NT2/D1 (cell line): Measurements from ENCODE around the gene SREBF1.

Experiments used
- DNase-seq: peaks from one replicate; pipeline ENCODE4 v3.0.0-alpha.2; 2011; ENCODE audit warnings: low read depth, low spot score
- H3K27me3 ChIP-seq: 2 replicates; pipeline ENCODE4 v1.6.0; 2011; ENCODE audit warnings: mild to moderate bottlenecking; ENCODE audit not compliant: insufficient read length, insufficient read depth
- H3K36me3 ChIP-seq: 2 replicates; pipeline ENCODE4 v1.6.1; 2011; ENCODE audit warnings: mild to moderate bottlenecking, low read length, mixed read lengths; ENCODE audit not compliant: insufficient read depth, insufficient read length
- H3K4me1 ChIP-seq: 2 replicates; pipeline ENCODE4 v1.5.1; 2011; ENCODE audit not compliant: insufficient read depth, insufficient read length
- H3K4me3 ChIP-seq: 2 replicates; pipeline ENCODE4 v1.5.1; 2011; ENCODE audit warnings: low read depth; ENCODE audit not compliant: insufficient read length
- H3K9ac ChIP-seq: 2 replicates; pipeline ENCODE4 v1.6.0; 2011; ENCODE audit warnings: low read depth; ENCODE audit not compliant: insufficient read length
- H3K9me3 ChIP-seq: 2 replicates; pipeline ENCODE4 v1.5.1; 2011; ENCODE audit warnings: mild to moderate bottlenecking, low read length; ENCODE audit not compliant: insufficient read depth
- SUZ12 ChIP-seq: IDR thresholded peaks from 2 replicates; pipeline ENCODE4 v1.6.1; 2011; ENCODE audit not compliant: insufficient read length, insufficient read depth; ENCODE audit errors: extremely low read depth
- YY1 ChIP-seq: IDR thresholded peaks from 2 replicates; pipeline ENCODE4 v1.6.1; 2011; ENCODE audit not compliant: insufficient read length, insufficient read depth
- ZNF274 ChIP-seq: IDR thresholded peaks from 2 replicates; pipeline ENCODE4 v1.6.1; 2011; ENCODE audit warnings: mild to moderate bottlenecking, low read depth, low read length

The SREBF1 gene

GRCh38 chr17:17765359-17766076 lies 71.3 kb downstream of the SREBF1 start:
- Histone ChIP-seq H3K27me3 (no peaks in the 10 kb centered on the region), H3K4me3 (no peak overlapping the region), H3K9me3 (no peaks in the 10 kb centered on the region), H3K9ac (no peak overlapping the region), H3K4me1 (peaks cover 13% of the 10 kb centered on the region), H3K36me3 (peaks cover 5% of the 10 kb centered on the region)
- TF ChIP-seq YY1, result no peak
- no peak for TF ChIP-seq ZNF274
- no peak for TF ChIP-seq SUZ12
- no peak for DNase-seq

DNA sequence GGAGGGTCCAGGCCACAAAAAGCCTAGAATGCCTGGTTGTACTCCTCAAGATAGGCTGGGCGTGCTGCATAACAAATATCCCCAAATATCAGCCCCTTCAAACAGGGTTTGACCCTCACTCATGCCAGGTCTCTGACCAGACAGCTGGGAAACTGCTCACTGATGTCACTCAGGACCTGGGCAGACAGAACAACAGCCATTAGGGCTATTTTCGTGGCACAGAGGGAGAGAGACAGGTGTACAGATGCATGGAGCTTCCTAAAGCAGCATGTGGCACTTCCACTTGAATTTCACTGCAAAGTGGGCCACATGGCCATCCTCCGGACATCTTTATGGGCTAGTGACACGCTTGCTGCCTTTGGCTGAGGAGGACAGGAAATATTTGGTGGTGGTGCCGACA lies 73.1 kb downstream of the SREBF1 start:
- H3K4me3 ChIP-seq, result no peak overlapping the region
- no peak overlapping the region for H3K9ac ChIP-seq
- no peak for DNase-seq
- H3K4me1 ChIP-seq, result peaks cover 4% of the 10 kb centered on the region
- H3K36me3 ChIP-seq, result peaks cover 5% of the 10 kb centered on the region
- no peaks in the 10 kb centered on the region for H3K27me3 ChIP-seq
- no peaks in the 10 kb centered on the region for H3K9me3 ChIP-seq
- no peak for TF ChIP-seq YY1
- TF ChIP-seq SUZ12, result no peak
- no peak for TF ChIP-seq ZNF274

DNA sequence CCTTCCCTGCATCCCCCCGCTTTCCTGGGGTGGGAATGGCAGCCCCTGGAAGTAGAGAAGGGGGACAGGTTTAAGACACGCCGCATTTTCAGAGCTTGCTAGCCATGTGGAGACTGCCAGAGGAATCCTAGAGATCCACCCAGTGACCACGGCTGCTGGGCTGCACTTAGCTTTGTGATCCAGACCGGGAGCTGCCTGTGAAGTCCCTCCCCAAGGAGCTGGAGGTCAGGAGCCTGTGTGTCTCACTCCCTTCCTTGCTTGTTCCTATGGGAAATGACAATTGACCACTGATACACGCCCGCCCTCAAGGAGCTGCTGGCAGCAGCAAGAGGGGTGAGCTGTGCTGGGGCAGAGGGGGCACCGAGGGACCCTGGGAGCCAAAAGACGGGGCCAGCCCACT lies 73.7 kb downstream of the SREBF1 start:
- Histone ChIP-seq H3K4me1 (peaks cover 4% of the 10 kb centered on the region), H3K27me3 (no peaks in the 10 kb centered on the region), H3K9ac (no peak overlapping the region), H3K4me3 (no peak overlapping the region), H3K36me3 (peaks cover 5% of the 10 kb centered on the region), H3K9me3 (no peaks in the 10 kb centered on the region)
- no peak for DNase-seq
- no peak for TF ChIP-seq SUZ12
- no peak for TF ChIP-seq YY1
- TF ChIP-seq ZNF274, result no peak

DNA sequence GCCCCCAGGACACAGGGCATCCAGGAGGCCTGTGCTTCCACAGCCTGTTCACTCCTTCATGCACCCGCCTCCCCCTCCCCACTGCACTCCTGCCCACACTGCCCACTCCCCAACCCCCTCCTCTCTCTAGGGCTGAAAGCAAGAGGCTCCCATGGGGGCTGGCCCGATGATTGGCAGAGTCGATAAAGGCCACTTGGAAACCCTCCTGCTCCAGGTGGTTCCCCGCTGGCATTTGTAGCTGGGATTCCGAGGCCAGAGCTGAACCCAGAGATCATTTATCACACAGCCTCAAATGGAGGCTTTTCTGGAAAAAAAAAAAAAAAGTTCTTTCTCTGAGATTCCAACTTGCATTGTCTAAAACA lies 74.1 kb downstream of the SREBF1 start:
- Histone ChIP-seq H3K4me3 (no peak overlapping the region), H3K9ac (no peak overlapping the region), H3K36me3 (peaks cover 5% of the 10 kb centered on the region), H3K27me3 (no peaks in the 10 kb centered on the region), H3K4me1 (peaks cover 5% of the 10 kb centered on the region), H3K9me3 (no peaks in the 10 kb centered on the region)
- no peak for DNase-seq
- TF ChIP-seq YY1, result no peak
- TF ChIP-seq ZNF274, result no peak
- no peak for TF ChIP-seq SUZ12
